Upper lobe of right lung (tissue), 1 donor: Measurements from ENCODE around the gene RAD51B. TPM values are rescaled to one million over a fixed set of nuclear protein-coding genes. Genes with fewer than 3 reads are reported as not detected.

Source experiments
- ATAC-seq: fragments of 200-7000 bp; cut with Tn5 transposase; one replicate; pipeline ENCODE4 v1.9.1; 2020; ENCODE audit warnings: mild to moderate bottlenecking, moderate library complexity
- DNase-seq: peaks from one replicate; pipeline ENCODE4 v3.0.0-alpha.2; 2020
- H3K27ac ChIP-seq: fragments of 200-600 bp; one replicate; pipeline ENCODE4 v1.8.0; 2022
- H3K27me3 ChIP-seq: fragments of 200-600 bp; one replicate; pipeline ENCODE4 v1.8.0; 2022; ENCODE audit warnings: mild to moderate bottlenecking
- H3K36me3 ChIP-seq: fragments of 200-600 bp; one replicate; pipeline ENCODE4 v1.8.0; 2022
- H3K4me1 ChIP-seq: fragments of 200-600 bp; one replicate; pipeline ENCODE4 v1.8.0; 2022
- H3K4me3 ChIP-seq: fragments of 200-600 bp; one replicate; pipeline ENCODE4 v1.8.0; 2022; ENCODE audit warnings: mild to moderate bottlenecking
- H3K9me3 ChIP-seq: fragments of 200-600 bp; one replicate; pipeline ENCODE4 v1.8.0; 2022
- CTCF ChIP-seq: fragments of 200-600 bp; IDR thresholded peaks from one replicate; pipeline ENCODE4 v1.8.0; 2022; ENCODE audit warnings: antibody characterized with exemption
- intact Hi-C: fragments of 100-400 bp; cut with DNase I; formaldehyde crosslinking; loops from one replicate; pipeline ENCODE4 v1.11.0; 2022
- total RNA-seq: library from RNA; stranded (reverse); fragmentation: NEBNext Ultra II Directional; extraction: Animal tissue kit (Norgen Biotek cat#: 25700); gene quantifications from one replicate; pipeline ENCODE4 v1.2.1, GENCODE V29; 2021
- donor health status: DM: no; HTN: yes; CAD: no; lungs with severe emphysema.

Gene RAD51B
- total RNA-seq, 1 donor from 2014 or later: 11.5 TPM

GRCh38 chr14:68273413-68273812 lies 453.8 kb downstream of the RAD51B start:
- DNase-seq (no peak), ATAC-seq (no peak)
- no peaks in the 10 kb centered on the region for H3K27me3 ChIP-seq
- TF ChIP-seq CTCF: no peak
- no peak overlapping the region for H3K27ac ChIP-seq
- no peaks in the 10 kb centered on the region for H3K36me3 ChIP-seq
- intact Hi-C loops: no loop called here
- H3K4me1 ChIP-seq: peaks cover 31% of the 10 kb centered on the region
- H3K9me3 ChIP-seq: no peaks in the 10 kb centered on the region
- no peak overlapping the region for H3K4me3 ChIP-seq

GRCh38 chr14:68274725-68275124 lies 455.1 kb downstream of the RAD51B start:
- intact Hi-C loops: no loop called here
- Histone ChIP-seq H3K36me3 (no peaks in the 10 kb centered on the region), H3K9me3 (no peaks in the 10 kb centered on the region), H3K27ac (no peak overlapping the region), H3K27me3 (no peaks in the 10 kb centered on the region), H3K4me3 (no peak overlapping the region), H3K4me1 (peaks cover 27% of the 10 kb centered on the region)
- ATAC-seq (no peak), DNase-seq (no peak)
- TF ChIP-seq CTCF: no peak

- intact Hi-C loops: no loop called here
- Histone ChIP-seq H3K27me3 (no peaks in the 10 kb centered on the region), H3K9me3 (no peaks in the 10 kb centered on the region), H3K36me3 (no peaks in the 10 kb centered on the region), H3K4me1 (peaks cover 25% of the 10 kb centered on the region), H3K4me3 (no peak overlapping the region), H3K27ac (no peak overlapping the region)
- TF ChIP-seq CTCF: no peak
- no peak for DNase-seq
- ATAC-seq: no peak
Observed at GRCh38 chr14:68278576-68279436, 459.2 kb downstream of the RAD51B start.

- Histone ChIP-seq H3K4me3 (no peak overlapping the region), H3K4me1 (peaks cover 30% of the 10 kb centered on the region), H3K27ac (no peak overlapping the region), H3K27me3 (no peaks in the 10 kb centered on the region), H3K9me3 (no peaks in the 10 kb centered on the region), H3K36me3 (no peaks in the 10 kb centered on the region)
- ATAC-seq: no peak
- intact Hi-C loops: no loop called here
- no peak for TF ChIP-seq CTCF
- DNase-seq: no peak
Observed at GRCh38 chr14:68279437-68279720, 459.8 kb downstream of the RAD51B start.

- DNase-seq (no peak), ATAC-seq (no peak)
- Histone ChIP-seq H3K9me3 (no peaks in the 10 kb centered on the region), H3K4me1 (peaks cover 35% of the 10 kb centered on the region), H3K27me3 (no peaks in the 10 kb centered on the region), H3K36me3 (no peaks in the 10 kb centered on the region), H3K27ac (no peak overlapping the region), H3K4me3 (no peak overlapping the region)
- no peak for TF ChIP-seq CTCF
- intact Hi-C loops: no loop called here
Observed at GRCh38 chr14:68279777-68280233, 460.2 kb downstream of the RAD51B start.
